SK-N-SH (cell line): ENCODE results near the gene HYAL1.
"Not testable (repeated sequence)": the region's sequence is repeated elsewhere in the genome, so short reads cannot be mapped to it uniquely, and the experiment has no call there.

Source experiments
- CHD2 ChIP-seq: fragments of 150-350 bp; IDR thresholded peaks from 2 replicates; pipeline ENCODE4 v1.6.1; 2018; ENCODE audit warnings: low read length; ENCODE audit not compliant: partially characterized antibody
- EP300 ChIP-seq, 2 experiments: IDR thresholded peaks; 2 replicates each; pipeline versions ENCODE4 v1.4.0 to v1.6.1; 2012; ENCODE audit warnings: borderline replicate concordance in 1 of 2, low read depth in 1 of 2, low read length in 1 of 2
- FOSL2 ChIP-seq: IDR thresholded peaks from 2 replicates; pipeline ENCODE4 v1.4.0; 2012; ENCODE audit warnings: low read depth, mild to moderate bottlenecking, moderate library complexity, borderline replicate concordance
- GATA2 ChIP-seq: sonication (generic); formaldehyde crosslinking; IDR thresholded peaks from 2 replicates; pipeline ENCODE4 v1.5.0; 2020; ENCODE audit warnings: mild to moderate bottlenecking, missing genetic modification reagents
- POLR2AphosphoS5 ChIP-seq: IDR thresholded peaks from 2 replicates; pipeline ENCODE4 v1.6.1; 2012; ENCODE audit warnings: low read depth, low read length
- RFX5 ChIP-seq: IDR thresholded peaks from 2 replicates; pipeline ENCODE4 v1.6.1; 2012; ENCODE audit warnings: mild to moderate bottlenecking, improper control_type of control experiment, low read length
- SIN3A ChIP-seq: IDR thresholded peaks from 2 replicates; pipeline ENCODE4 v1.6.1; 2012; ENCODE audit warnings: low read depth, mild to moderate bottlenecking, low read length, moderate library complexity, borderline replicate concordance
- TAF1 ChIP-seq: IDR thresholded peaks from 2 replicates; pipeline ENCODE4 v1.6.1; 2012; ENCODE audit warnings: low read depth, mild to moderate bottlenecking, low read length, moderate library complexity, borderline replicate concordance
- TEAD4 ChIP-seq: IDR thresholded peaks from 2 replicates; pipeline ENCODE4 v1.4.0; 2012; ENCODE audit warnings: mild to moderate bottlenecking, borderline replicate concordance; ENCODE audit not compliant: insufficient read depth
- TF ChIP-seq, protein P1 (sequence below): fragments of 150-350 bp; IDR thresholded peaks from 2 replicates; pipeline ENCODE4 v1.6.1; 2017; ENCODE audit warnings: antibody characterized with exemption, low read length, low read depth, borderline replicate concordance
- TF ChIP-seq, protein P2 (sequence below): fragments of 200-600 bp; sonication (generic); IDR thresholded peaks from 2 replicates; pipeline ENCODE4 v1.6.1; 2017; ENCODE audit warnings: antibody characterized with exemption, mild to moderate bottlenecking, moderate library complexity
- TF ChIP-seq, protein P3 (sequence below): IDR thresholded peaks from 2 replicates; pipeline ENCODE4 v1.4.0; 2012; ENCODE audit warnings: low read depth
- TF ChIP-seq, protein P4 (sequence below): fragments of 150-350 bp; IDR thresholded peaks from 2 replicates; pipeline ENCODE4 v1.6.1; 2016; ENCODE audit warnings: mild to moderate bottlenecking, low read depth, low read length
- TF ChIP-seq, protein P5 (sequence below): IDR thresholded peaks from 2 replicates; pipeline ENCODE4 v1.6.1; 2012; ENCODE audit warnings: mild to moderate bottlenecking, low read depth, low read length, moderate library complexity

DNA sequence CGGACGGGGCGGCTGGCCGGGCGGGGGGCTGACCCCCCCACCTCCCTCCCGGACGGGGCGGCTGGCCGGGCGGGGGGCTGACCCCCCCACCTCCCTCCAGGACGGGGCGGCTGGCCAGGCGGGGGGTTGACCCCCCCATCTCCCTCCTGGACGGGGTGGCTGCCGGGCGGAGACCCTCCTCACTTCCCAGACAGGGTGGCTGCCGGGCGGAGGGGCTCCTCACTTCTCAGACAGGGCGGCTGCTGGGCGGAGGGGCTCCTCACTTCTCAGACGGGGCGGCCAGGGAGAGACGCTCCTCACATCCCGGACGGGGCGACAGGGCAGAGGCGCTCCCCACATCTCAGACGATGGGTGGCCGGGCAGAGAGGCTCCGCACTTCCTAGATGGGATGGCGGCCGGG, 8.7 kb upstream of the HYAL1 start:
- TF ChIP-seq, protein P1, sequence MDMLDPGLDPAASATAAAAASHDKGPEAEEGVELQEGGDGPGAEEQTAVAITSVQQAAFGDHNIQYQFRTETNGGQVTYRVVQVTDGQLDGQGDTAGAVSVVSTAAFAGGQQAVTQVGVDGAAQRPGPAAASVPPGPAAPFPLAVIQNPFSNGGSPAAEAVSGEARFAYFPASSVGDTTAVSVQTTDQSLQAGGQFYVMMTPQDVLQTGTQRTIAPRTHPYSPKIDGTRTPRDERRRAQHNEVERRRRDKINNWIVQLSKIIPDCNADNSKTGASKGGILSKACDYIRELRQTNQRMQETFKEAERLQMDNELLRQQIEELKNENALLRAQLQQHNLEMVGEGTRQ, result not testable (repeated sequence)
- not testable (repeated sequence) for TF ChIP-seq CHD2; FOSL2; POLR2AphosphoS5; GATA2 (CRISPR knock-in tag); TAF1; SIN3A; TEAD4; EP300 (IDR thresholded peaks at IDR 0.05; ENCODE audit: borderline replicate concordance in 1 of 2, low read depth in 1 of 2, low read length in 1 of 2); RFX5
- TF ChIP-seq, protein P2, sequence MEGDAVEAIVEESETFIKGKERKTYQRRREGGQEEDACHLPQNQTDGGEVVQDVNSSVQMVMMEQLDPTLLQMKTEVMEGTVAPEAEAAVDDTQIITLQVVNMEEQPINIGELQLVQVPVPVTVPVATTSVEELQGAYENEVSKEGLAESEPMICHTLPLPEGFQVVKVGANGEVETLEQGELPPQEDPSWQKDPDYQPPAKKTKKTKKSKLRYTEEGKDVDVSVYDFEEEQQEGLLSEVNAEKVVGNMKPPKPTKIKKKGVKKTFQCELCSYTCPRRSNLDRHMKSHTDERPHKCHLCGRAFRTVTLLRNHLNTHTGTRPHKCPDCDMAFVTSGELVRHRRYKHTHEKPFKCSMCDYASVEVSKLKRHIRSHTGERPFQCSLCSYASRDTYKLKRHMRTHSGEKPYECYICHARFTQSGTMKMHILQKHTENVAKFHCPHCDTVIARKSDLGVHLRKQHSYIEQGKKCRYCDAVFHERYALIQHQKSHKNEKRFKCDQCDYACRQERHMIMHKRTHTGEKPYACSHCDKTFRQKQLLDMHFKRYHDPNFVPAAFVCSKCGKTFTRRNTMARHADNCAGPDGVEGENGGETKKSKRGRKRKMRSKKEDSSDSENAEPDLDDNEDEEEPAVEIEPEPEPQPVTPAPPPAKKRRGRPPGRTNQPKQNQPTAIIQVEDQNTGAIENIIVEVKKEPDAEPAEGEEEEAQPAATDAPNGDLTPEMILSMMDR, result not testable (repeated sequence)
- TF ChIP-seq, protein P3, sequence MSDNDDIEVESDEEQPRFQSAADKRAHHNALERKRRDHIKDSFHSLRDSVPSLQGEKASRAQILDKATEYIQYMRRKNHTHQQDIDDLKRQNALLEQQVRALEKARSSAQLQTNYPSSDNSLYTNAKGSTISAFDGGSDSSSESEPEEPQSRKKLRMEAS, result not testable (repeated sequence)
- TF ChIP-seq, protein P4, sequence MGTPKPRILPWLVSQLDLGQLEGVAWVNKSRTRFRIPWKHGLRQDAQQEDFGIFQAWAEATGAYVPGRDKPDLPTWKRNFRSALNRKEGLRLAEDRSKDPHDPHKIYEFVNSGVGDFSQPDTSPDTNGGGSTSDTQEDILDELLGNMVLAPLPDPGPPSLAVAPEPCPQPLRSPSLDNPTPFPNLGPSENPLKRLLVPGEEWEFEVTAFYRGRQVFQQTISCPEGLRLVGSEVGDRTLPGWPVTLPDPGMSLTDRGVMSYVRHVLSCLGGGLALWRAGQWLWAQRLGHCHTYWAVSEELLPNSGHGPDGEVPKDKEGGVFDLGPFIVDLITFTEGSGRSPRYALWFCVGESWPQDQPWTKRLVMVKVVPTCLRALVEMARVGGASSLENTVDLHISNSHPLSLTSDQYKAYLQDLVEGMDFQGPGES, result not testable (repeated sequence)
- TF ChIP-seq, protein P5, sequence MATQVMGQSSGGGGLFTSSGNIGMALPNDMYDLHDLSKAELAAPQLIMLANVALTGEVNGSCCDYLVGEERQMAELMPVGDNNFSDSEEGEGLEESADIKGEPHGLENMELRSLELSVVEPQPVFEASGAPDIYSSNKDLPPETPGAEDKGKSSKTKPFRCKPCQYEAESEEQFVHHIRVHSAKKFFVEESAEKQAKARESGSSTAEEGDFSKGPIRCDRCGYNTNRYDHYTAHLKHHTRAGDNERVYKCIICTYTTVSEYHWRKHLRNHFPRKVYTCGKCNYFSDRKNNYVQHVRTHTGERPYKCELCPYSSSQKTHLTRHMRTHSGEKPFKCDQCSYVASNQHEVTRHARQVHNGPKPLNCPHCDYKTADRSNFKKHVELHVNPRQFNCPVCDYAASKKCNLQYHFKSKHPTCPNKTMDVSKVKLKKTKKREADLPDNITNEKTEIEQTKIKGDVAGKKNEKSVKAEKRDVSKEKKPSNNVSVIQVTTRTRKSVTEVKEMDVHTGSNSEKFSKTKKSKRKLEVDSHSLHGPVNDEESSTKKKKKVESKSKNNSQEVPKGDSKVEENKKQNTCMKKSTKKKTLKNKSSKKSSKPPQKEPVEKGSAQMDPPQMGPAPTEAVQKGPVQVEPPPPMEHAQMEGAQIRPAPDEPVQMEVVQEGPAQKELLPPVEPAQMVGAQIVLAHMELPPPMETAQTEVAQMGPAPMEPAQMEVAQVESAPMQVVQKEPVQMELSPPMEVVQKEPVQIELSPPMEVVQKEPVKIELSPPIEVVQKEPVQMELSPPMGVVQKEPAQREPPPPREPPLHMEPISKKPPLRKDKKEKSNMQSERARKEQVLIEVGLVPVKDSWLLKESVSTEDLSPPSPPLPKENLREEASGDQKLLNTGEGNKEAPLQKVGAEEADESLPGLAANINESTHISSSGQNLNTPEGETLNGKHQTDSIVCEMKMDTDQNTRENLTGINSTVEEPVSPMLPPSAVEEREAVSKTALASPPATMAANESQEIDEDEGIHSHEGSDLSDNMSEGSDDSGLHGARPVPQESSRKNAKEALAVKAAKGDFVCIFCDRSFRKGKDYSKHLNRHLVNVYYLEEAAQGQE, result not testable (repeated sequence)
